ENCODE data around the gene RNASE12. TPM values are rescaled to one million over a fixed set of nuclear protein-coding genes. Genes with fewer than 3 reads are reported as not detected.

RNASE12 gene
- total RNA-seq, 1 experiment from 2014 or later = not detected

GRCh38 chr14:20603813-20604690 is 12.9 kb upstream of the RNASE12 start:
- no peaks in the 10 kb centered on the region for H3K9me3 ChIP-seq (ENCODE audit: control insufficient read depth in 1 of 2, insufficient read depth in 1 of 2, low read depth in 1 of 2, low read length in 2 of 2)
- ChIA-PET RAD21 (ENCODE audit: low non-redundant PET in 1 of 2, low total read pairs in 2 of 2, uncharacterized antibody in 2 of 2, unreplicated experiment in 2 of 2) (no interaction called here), CTCF (interaction anchor here (1.9 to 3.9 kb wide), 2 partner anchors 116 to 277 kb away, joined by 7 to 20 read pairs; no protein-coding TSS in a partner anchor), POLR2A (no interaction called here)
- no peaks in the 10 kb centered on the region for H4K20me1 ChIP-seq (ENCODE audit: insufficient read depth)
- no peak for TF ChIP-seq POLR2AphosphoS5 (IDR thresholded peaks at IDR 0.05; ENCODE audit: low read depth, low read length)
- intact Hi-C loops (cut with micrococcal nuclease) = no loop called here
- H3K27ac ChIP-seq (ENCODE audit: low read depth, low read length) = no peak overlapping the region
- H3K9ac ChIP-seq (ENCODE audit: low read length) = no peak overlapping the region
- ATAC-seq (no peak), DNase-seq (ENCODE audit: low read depth, low spot score) (no peak)
- H3K9me2 ChIP-seq (ENCODE audit: insufficient read depth) = no peaks in the 10 kb centered on the region
- H2AFZ ChIP-seq (ENCODE audit: low read depth, low read length, poor library complexity, severe bottlenecking) = no peak overlapping the region
- no peaks in the 10 kb centered on the region for H3K4me1 ChIP-seq (ENCODE audit: control insufficient read depth in 1 of 2, insufficient read depth in 2 of 2, low read length in 2 of 2)
- BruUV-seq (replicated peaks) = no TSS peak
- H3K4me2 ChIP-seq (ENCODE audit: low read length) = no peak overlapping the region
- H3K27me3 ChIP-seq (ENCODE audit: insufficient read depth, low read length) = no peaks in the 10 kb centered on the region
- H3K36me3 ChIP-seq (ENCODE audit: control insufficient read depth in 1 of 2, insufficient read depth in 2 of 2, low read length in 2 of 2) = no peaks in the 10 kb centered on the region
- H3K79me2 ChIP-seq (ENCODE audit: insufficient read depth, low read length) = no peaks in the 10 kb centered on the region
- no peak overlapping the region for H3K4me3 ChIP-seq (replicated peaks in 1 of 2; ENCODE audit: low read depth in 1 of 2, low read length in 2 of 2)

- CTCF ChIA-PET = no interaction called here
- ATAC-seq (no peak), DNase-seq (ENCODE audit: low read depth, low spot score) (no peak)
- Histone ChIP-seq H3K9ac (ENCODE audit: low read length) (no peak overlapping the region), H4K20me1 (ENCODE audit: insufficient read depth) (no peaks in the 10 kb centered on the region), H3K27me3 (ENCODE audit: insufficient read depth, low read length) (no peaks in the 10 kb centered on the region), H3K4me3 (replicated peaks in 1 of 2; ENCODE audit: low read depth in 1 of 2, low read length in 2 of 2) (no peak overlapping the region), H3K4me2 (ENCODE audit: low read length) (no peak overlapping the region), H3K9me3 (ENCODE audit: control insufficient read depth in 1 of 2, insufficient read depth in 1 of 2, low read depth in 1 of 2, low read length in 2 of 2) (no peaks in the 10 kb centered on the region), H3K9me2 (ENCODE audit: insufficient read depth) (no peaks in the 10 kb centered on the region), H3K36me3 (ENCODE audit: control insufficient read depth in 1 of 2, insufficient read depth in 2 of 2, low read length in 2 of 2) (no peaks in the 10 kb centered on the region), H2AFZ (ENCODE audit: low read depth, low read length, poor library complexity, severe bottlenecking) (no peak overlapping the region), H3K4me1 (ENCODE audit: control insufficient read depth in 1 of 2, insufficient read depth in 2 of 2, low read length in 2 of 2) (no peaks in the 10 kb centered on the region), H3K79me2 (ENCODE audit: insufficient read depth, low read length) (no peaks in the 10 kb centered on the region), H3K27ac (ENCODE audit: low read depth, low read length) (no peak overlapping the region)
- no peak for TF ChIP-seq ELF1 (IDR thresholded peaks at IDR 0.05; ENCODE audit: borderline replicate concordance, low read depth)
- TF ChIP-seq ZFX (IDR thresholded peaks at IDR 0.05) = no peak
- intact Hi-C loops (cut with micrococcal nuclease) = no loop called here
- POLR2A ChIA-PET = no interaction called here
- BruUV-seq (replicated peaks) = no TSS peak
- RAD21 ChIA-PET (ENCODE audit: low non-redundant PET in 1 of 2, low total read pairs in 2 of 2, uncharacterized antibody in 2 of 2, unreplicated experiment in 2 of 2) = no interaction called here
Measured at GRCh38 chr14:20602583-20602982, 11.4 kb upstream of the RNASE12 start.

Measured in HCT116 (cell line).